Measurements from ENCODE around the gene RUFY3.
A peak's percentile ranks its signal among the peaks of the same experiment; 100 is the strongest.
"Not testable (repeated sequence)": the region's sequence is repeated elsewhere in the genome, so short reads cannot be mapped to it uniquely, and the experiment has no call there.

Gene RUFY3

DNA sequence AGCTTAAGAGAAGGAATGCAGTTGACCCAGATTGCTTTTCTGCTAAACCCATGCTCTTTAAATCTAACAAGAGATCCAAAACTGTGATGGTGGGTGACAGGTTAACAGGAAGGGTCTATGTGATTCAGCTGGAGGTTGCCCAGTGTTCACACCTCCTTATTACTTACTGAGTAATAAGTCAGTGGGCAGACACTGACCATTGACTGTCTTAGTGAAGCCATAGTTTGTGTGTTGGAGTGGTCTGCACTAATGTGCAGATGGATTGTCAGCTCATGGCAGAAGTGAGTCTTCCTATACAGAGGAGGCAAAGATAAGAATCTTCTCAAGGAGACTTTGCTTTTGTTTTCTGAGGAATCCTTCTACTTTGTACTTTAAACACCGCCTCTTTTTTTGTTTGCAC, 15.2 kb upstream of the RUFY3 start:
- DNase-seq = no peak

DNA sequence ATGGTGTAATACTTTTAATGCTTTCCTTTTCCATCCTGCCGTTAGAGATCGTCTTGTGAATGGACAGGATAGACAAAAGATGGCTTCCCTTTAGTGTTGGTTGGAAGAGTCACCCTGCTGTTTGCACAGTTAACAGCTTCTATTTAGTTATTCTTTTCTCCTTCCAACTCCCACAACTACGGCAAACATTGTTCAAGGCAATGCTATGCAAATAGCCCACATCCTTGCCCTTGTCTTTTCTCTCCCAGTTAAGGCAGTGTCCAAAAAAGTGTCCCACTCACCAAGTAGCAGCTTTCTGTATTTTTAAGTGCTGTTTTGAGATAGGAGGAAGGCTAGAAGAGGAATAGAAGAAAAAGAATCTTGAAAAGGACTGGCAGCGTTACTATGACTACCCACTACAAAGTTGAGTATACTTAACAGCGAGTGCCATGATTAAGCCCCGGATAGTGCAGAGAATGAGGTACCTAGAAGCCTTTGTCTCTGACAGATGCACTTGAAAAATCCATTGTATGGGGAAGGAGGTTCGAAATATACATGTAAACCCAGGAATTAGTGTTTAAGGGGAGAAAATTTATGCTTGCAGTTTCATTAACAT, 12.1 kb upstream of the RUFY3 start:
- no peak for DNase-seq

DNA sequence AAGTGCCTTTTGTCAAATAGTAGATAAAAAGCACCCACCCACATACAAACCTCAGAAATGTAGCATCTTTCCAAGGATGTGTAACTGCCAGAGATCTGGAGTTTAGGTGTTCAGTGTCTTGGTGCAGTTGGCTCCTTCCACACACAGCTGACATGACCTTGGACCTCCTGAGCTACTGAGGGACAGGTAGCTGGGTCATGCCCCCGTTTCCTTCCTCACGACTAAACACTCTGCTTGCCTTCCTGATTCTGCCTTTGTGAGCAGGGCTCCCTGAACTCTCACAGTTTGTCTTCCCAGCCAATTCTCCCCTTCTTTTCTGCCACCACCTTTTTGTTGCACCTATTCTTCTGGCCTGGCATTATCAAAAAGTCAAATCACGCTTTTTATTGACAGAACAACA, 10.2 kb upstream of the RUFY3 start:
- DNase-seq = no peak

DNA sequence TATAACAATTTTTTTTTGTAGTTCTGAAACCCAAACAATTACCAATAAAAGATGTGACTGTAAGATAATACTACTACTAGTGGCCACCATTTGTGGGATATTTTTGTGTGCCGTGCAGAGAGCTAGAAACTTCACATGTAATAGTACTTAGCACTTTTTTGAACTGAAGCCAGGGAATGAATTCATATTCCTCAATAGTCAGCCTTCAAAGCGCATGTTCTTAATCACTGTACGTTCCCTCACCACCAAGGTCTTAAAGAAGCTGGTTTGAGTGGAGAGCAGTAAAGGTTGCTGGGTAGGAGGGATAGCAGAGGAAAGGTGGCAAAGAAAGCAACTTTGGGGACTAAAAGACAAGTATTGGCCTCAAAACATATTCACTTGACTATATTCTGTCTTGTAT, 9.6 kb upstream of the RUFY3 start:
- DNase-seq = no peak

DNA sequence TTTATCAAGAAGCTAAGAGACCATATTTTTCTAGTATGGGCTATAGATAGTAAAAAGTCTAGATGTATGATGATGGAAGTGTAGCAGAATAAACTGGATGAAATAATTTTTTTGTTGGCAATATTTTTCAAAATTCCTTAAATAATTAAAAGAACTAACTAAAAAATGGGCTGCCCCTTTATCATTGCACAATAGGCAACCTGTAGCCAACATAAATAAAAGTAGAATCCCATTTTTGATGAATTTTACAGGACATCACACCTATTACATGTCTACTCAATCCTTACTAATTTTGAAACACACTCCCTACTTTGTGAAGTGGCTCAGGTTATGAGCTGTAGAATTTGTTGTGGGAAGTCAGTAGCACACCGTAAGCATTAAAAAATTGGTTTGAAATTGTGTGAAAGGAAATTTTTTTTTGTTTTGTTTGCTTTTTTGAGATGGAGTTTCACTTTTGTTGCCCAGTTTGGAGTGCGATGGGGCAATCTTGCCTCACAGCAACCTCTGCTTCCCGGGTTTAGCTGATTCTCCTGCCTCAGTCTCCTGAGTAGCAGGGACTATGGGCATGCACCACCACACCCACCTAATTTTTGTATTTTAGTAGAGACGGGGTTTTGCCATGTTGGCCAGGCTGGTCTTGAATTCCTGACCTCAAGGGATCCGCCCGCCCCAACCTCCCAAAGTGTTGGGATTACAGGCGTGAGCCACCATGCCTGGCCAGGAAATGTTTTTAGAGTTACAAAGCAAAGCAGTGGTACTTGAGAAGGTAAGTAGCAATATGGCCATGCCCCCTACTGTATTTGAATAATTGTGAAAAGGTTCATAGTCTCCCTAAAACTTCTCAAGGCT, 8.9 kb upstream of the RUFY3 start:
- DNase-seq = no peak

DNA sequence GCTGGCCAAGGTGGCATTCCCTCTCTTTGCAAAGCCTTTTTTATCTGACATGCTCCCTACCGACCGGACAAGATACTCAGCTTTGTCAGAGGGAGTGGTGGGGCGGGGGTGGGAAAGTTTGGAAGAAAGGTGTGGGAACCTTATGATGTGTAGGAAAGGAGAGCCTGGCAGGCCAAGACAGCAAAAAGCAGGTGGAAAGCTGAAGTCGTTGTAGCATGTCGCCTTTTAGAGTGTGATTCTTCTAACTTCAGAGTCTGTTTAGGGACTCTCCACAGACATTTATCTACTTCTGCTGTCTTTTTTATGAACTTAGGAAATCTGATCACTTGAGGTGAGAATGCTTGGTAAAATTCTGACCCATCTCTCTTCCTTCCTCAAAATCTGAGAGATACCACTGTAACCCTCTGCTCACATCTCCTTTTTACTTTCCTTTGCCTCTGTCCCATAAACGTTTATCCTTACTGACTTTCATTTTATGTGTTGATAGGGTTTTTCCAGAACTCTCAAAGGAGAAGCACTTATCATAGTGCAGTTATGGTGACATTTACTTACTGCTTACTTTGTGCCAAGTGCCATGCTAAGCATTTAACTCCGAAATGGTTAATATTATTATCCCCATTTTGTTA, 8.2 kb upstream of the RUFY3 start:
- DNase-seq = no peak

DNA sequence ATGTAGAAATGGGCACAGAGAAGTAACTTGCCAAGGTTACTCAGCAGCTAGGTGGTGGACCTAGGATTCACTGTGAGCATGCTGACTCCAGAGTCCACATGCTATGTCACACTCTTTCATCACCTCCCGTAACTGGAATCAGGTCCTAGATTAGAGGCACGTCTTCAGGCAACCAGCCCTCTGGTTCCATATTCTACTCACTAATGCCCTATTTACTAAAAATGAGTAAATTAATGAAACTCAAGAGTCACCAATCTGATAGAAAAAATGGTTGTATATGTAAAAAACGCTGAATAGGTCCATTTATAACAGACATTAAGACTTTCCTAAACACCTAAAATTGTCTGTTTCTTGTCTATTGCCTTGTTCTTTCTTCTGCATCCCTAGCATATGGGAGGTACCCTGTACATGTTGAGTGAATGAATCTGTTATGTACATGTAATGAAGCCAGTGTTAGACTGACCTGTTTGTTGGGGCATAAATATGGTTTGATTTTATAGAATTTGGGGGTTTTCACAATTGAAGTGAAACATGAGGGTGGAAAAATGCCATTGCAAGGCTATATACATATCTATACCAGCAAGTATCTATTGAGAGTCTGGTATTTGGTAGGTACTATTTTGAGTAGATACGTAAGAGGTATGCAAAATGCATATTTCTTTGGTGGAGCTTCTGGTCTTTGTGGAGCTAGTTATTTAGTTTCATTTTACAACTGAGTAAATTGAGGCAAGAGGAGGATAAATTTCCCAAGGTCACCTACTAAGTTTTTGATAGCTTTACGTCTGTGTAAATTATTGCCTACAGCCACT, 7.5 kb upstream of the RUFY3 start:
- peak in 1 of 2 donors; percentile 31 for DNase-seq

DNA sequence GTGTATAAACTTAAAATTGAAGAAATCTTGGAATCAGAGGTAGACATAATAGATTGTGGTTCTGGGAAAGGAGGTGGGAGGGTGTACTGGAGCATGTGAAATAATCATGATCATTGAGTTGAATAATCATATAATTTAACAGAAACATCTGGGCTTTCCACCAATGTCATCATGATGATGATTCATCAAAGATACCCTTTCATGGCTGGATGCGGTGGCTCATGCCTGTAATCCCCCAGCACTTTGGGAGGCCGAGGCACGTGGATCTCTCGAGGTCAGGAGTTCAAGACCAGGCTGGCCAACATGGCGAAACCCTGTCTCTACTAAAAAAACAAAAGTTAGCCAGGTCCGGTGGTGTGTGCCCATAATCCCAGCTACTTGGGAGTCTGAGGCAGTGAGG, 6.7 kb upstream of the RUFY3 start:
- peak in 1 of 2 donors; percentile 64 for DNase-seq

DNA sequence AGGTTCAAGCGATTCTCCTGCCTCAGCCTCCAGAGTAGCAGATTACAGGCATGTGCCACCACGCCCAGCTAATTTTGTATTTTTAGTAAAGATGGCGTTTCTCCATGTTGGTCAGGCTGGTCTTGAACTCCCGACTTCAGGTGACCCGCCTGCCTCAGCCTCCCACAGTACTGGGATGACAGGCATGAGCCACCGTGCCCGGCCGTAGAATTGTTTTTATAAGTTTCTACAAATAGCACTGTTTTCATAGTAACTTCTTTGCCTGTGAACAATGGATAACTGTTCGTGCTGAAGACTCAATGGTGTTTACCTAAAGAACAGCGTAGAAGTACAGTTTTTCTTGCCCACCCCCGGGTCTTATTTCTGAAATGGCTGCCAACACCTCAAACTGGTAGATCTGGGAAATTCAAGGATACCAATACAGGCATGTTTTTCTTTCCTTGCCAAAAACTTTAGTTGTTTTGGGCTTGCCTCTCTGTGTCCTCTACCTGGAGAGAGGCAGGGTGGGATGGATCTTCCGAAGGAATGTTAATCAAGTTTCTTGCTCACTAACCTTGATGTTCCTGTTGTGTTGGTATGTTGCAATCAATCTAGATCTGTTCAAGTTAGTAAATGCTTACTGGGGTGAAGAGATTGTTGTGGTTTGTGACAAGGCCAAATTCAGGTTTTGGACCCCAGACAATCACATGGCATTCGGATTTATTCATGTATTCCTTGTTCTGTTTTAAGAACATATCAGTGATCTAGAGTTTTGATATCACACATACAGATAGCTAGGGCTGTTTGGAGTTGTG, 2.8 kb upstream of the RUFY3 start:
- no peak for DNase-seq

DNA sequence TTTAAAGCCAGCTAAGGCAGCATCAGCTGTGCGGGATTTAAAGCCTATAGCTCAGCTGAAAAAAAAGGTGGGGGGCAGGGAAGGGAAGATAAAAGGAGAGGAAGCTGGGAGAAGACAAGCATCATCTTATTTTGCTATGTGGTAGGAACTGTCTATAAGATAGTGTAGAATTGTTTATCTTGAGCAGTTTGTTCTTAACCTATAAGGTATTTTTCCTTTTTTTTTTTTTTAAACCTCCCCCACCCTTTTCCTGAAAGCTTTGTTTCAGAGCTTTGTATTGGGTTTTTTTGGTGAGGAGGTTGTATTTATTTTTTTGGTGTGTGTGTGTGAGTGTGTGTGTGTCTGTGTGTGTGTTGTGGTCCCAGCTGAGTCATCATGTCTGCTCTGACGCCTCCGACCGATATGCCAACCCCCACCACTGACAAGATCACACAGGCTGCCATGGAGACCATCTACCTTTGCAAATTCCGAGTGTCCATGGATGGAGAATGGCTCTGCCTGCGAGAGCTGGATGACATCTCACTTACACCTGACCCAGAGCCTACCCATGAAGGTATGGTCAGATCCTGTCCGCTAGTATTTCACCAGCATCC, 531 bp downstream of the RUFY3 start:
- peak; percentile 38 to 43 for DNase-seq

DNA sequence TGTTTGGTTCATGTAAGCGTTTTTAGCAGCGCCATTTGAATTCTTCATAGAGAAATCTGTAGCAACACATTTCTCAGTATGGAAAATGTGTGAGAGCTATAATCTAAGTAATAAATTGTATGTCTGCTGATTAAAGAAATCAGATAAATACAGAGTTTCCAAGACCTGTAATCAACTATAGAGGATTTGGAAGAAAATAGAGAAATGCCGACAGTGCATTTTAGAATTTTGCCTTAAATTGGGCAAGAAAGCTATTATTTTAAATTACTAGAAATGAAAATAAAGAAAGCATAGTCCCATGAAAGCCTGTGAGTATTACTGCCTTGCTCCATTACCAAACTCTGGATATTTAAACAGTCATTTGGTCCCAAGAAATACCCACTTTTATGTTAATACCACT, 2.7 kb downstream of the RUFY3 start:
- DNase-seq = no peak

DNA sequence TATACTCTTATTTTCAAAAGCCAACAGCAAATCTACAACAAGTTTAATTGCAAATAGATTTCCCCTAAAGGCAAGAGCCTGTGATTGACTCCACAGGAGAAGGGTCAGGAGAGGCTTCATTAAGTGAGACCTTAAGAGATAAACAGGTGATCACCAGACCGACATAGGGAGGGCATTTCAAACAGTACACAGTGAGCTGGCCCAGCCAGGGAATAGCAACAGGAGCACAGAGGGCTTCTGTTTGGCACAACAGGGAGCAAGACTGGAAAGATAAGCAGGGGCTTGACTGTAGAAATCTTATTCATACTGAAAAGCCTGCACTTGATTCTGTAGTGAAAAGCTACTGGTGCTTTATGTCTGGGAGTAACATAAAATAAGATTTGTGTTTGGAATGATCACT, 3.9 kb downstream of the RUFY3 start:
- no peak for DNase-seq

DNA sequence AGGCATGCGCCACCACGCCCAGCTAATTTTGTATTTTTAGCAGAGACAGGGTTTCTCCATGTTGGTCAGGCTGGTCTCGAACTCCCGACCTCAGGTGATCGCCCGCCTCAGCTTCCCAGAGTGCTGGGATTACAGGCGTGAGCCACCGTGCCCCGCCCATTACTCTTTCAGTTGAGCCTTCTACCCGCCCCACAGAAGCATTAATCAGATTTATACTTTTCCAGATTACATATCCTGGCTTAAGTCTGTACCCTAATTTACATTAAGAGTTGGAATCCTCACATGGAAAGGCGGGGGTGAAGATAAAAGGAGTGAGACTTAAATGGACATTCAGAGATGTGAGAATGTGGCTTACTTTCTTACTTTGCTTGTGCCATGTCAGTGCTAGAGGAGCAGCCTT, 4.8 kb downstream of the RUFY3 start:
- DNase-seq = not testable (repeated sequence)

DNA sequence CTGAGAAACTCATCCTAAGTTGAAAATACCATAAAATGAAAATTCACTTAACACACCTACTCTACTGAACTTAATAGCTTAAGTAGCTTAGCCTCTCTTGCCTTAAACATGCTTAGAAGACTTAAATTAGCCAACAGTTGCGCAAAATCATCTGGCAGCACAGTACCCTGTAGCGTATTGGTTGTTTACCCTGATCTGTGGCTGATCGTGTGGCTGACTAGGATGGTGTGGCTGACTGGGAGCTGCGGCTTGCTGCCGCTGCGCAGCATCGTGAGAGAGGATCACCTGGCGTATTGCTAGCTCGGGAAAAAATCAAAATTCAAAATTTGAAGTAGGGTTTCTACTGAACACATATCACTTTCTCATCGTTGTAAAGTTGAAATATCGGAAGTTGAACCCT, 6.3 kb downstream of the RUFY3 start:
- DNase-seq = no peak

DNA sequence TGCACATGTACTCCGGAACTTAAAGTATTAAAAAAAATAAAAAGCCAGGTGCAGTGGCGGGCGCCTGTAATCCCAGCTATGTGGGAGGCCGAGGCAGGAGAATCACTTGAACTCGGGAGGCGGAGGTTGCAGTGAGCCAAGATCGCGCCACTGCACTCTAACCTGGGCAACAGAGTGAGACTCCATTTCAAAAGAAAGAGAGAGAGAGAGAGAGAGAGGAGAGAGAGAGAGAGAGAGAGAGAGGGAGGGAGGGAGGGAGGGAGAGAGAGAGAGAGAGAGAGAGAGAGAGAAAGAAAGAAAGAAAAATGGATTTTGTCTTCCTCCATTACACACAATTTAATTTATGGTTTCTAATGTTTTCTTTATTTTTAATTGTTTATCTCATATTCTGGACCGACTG, 11.1 kb downstream of the RUFY3 start:
- DNase-seq = not testable (repeated sequence)

DNA sequence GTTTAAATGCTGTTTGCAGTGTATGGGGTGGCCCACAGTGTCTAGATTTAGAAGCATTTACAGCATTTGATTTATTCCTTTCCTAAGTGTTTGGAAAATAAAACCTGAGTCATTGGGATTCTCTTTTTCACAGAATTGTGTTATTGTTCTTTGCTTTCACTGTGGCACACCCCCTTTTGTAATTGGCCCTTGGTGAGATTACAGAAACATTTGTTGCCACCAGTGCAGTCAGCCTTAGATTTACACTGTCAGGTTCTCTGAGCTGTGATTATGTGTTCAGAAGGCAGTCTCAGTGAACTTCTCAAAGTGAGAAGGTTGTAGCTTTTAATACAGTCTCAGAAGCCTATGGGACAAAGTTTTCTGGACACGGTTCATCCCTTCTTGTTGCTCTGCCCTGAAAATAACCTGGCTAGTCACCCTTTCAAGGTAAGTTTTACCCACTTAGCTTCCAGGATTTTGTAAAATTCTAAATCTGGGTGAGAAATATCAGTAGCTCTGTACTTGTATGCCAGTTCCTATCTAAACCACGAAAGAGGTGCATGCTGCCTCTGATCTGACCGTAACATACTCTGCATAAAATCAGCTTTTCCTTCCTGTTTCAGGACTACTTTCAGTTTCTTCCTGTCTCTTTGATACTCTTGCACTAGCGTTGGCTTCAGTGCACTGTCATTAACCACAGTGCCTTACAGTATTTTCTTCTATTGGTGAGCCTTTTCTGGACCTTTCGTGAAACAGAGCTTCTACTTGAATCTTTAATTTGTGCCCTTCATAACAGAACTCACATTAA, 12.6 kb downstream of the RUFY3 start:
- peak; percentile 38 to 65 for DNase-seq

DNA sequence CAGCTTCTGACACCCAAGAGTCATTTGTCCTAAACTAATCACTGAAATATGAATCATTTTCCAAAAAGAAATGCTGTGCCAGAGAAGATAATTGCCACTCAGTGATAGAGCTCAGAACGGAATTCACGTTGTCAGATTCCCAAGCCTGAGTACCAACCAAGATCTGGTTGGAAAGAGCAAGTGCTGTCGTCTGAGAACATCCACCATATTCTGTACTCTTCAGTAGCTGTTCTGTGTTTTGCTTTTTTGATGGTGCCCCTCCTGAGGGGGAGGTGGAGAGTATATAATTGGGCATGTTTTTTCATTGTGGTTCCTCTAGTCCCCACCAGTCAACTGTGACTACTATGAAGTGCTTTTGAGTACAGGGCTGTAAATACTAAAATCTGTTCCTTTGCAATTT, 13.2 kb downstream of the RUFY3 start:
- DNase-seq = no peak

DNA sequence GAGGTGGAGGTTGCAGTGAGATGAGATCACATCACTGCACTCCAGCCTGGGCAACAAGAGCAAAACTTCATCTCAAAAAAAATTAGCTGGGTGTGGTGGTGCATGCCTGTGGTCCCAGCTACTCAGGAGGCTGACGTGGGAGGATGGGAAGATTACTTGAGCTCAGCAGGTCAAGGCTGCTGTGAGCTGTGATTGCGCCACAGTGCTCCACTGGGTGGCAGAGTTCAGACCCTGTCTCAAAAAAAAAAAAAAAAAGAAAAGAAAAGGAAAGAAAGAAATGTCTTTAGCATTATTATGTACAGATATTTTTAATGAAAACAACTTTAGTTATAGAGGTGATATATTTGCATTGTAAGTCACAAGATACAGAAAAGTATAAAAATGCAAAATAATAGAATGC, 14.2 kb downstream of the RUFY3 start:
- DNase-seq = peak; percentile 44 to 52

DNA sequence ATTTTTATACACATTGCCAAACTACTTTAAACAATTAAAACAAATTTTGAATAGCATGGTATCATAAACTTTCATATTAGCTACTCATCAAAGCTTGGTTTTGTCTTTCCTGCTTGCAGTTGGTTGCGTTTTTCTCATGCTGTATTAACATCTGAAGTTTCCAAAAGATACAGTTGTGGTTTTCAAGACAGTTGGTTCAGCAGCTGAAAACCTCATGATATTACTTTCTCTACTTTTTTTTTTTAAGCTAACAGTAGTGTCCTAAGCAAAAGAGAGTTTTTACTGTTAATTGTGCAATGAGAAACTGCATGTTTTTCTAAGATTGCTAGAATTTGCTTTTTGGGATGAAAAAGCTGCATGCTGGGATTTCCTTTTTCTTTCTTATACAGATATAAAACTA, 15.2 kb downstream of the RUFY3 start:
- DNase-seq = peak in 1 of 2 donors; percentile 23

DNA sequence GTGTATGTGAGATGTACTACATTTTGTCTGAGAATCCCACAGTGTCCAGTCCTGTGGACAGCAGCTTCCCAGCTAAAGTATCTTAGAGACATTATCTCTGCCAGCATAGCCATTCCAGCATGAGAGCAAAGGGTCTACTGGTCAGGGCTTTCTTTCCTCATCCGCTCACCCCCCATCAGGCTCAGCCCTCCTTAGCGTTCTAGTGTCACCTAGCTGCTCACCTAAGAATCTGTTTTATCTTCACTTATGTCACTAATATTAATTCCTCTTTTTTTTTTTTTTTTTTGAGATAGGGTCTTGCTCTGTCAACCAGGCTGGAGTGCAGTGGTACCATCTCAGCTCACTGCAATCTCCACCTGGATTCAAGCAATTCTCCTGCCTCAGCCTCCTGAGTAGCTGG, 15.6 kb downstream of the RUFY3 start:
- peak in 1 of 2 donors; percentile 13 for DNase-seq
